Fibroblast of the aortic adventitia (primary cell): ENCODE data around the gene PARP4. TPM values are rescaled to one million over a fixed set of nuclear protein-coding genes. Genes with fewer than 3 reads are reported as not detected.
"Not testable (repeated sequence)": the region's sequence is repeated elsewhere in the genome, so short reads cannot be mapped to it uniquely, and the experiment has no call there.

Experiments used
- DNase-seq: peaks from one replicate; pipeline ENCODE4 v3.0.0-alpha.2; 2010; ENCODE audit warnings: low read depth
- H3K4me3 ChIP-seq: 2 replicates; pipeline ENCODE4 v1.5.1; 2011; ENCODE audit warnings: low read depth, mild to moderate bottlenecking, control low read depth, low read length, moderate library complexity
- CTCF ChIP-seq: IDR thresholded peaks from 2 replicates; pipeline ENCODE4 v1.5.1; 2011; ENCODE audit warnings: mild to moderate bottlenecking, low read length, control low read depth, inconsistent platforms; ENCODE audit not compliant: insufficient read depth
- total RNA-seq: library from RNA; depleted of rRNA; stranded (reverse); fragments of >200 nt; gene quantifications from 2 replicates; pipeline ENCODE4 v1.2.3, GENCODE V29; 2012; ENCODE audit warnings: low replicate concordance

Gene PARP4
- total RNA-seq, 1 donor, result 109 TPM

GRCh38 chr13:24386816-24387708 lies 125.5 kb downstream of the PARP4 start:
- no peak for DNase-seq
- H3K4me3 ChIP-seq, result no peak overlapping the region
- no peak for TF ChIP-seq CTCF

GRCh38 chr13:24385902-24386301 lies 126.7 kb downstream of the PARP4 start:
- no peak for TF ChIP-seq CTCF
- DNase-seq, result no peak
- no peak overlapping the region for H3K4me3 ChIP-seq

- not testable (repeated sequence) for DNase-seq, H3K4me3 ChIP-seq
Measured at GRCh38 chr13:24384946-24385345, 127.6 kb downstream of the PARP4 start.

- DNase-seq, H3K4me3 ChIP-seq: not testable (repeated sequence)
Measured at GRCh38 chr13:24384091-24384490, 128.5 kb downstream of the PARP4 start.

- no peak overlapping the region for H3K4me3 ChIP-seq
- DNase-seq, result peak; percentile 27
- TF ChIP-seq CTCF, result no peak
Measured at GRCh38 chr13:24381541-24382265, 130.9 kb downstream of the PARP4 start.

GRCh38 chr13:24380881-24381280 lies 131.7 kb downstream of the PARP4 start:
- DNase-seq, H3K4me3 ChIP-seq: not testable (repeated sequence)

- H3K4me3 ChIP-seq, DNase-seq: not testable (repeated sequence)
Measured at GRCh38 chr13:24380227-24380626, 132.4 kb downstream of the PARP4 start.

- DNase-seq, result not testable (repeated sequence)
Measured at GRCh38 chr13:24371273-24371672, 141.3 kb downstream of the PARP4 start.

More at GRCh38 chr13:24371273-24371672, 141.3 kb downstream of the PARP4 start:
- not testable (repeated sequence) for H3K4me3 ChIP-seq

Other genes with a start within 250 kb of the PARP4 start
- gene C1QTNF9, start 203.2 kb downstream of the PARP4 start, total RNA-seq, result not detected in 2 replicates
- gene ATP12A, start 167.6 kb upstream of the PARP4 start, total RNA-seq, result not detected in 2 replicates